NB4 (cell line): Measurements from ENCODE around the gene NDUFB1.

ENCODE experiments used
- CTCF ChIP-seq: IDR thresholded peaks from one replicate; pipeline ENCODE4 v1.5.1; 2012; ENCODE audit warnings: low read depth, low read length
- MYC ChIP-seq: IDR thresholded peaks from 2 replicates; pipeline ENCODE4 v1.6.1; 2011; ENCODE audit warnings: low read depth, low read length

- no peak for TF ChIP-seq MYC
- no peak for TF ChIP-seq CTCF
These were observed 22.5 kb upstream of the NDUFB1 start for GRCh38 chr14:92143962-92144361.
